ENCODE measurements around the gene MFSD2A. TPM values are rescaled to one million over a fixed set of nuclear protein-coding genes. Genes with fewer than 3 reads are reported as not detected.
"Not testable (repeated sequence)": the region's sequence is repeated elsewhere in the genome, so short reads cannot be mapped to it uniquely, and the experiment has no call there.

MFSD2A gene
- total RNA-seq, 4 donors from 2014 or later, result 1.7 to 5.1 (median 4.1) TPM

DNA sequence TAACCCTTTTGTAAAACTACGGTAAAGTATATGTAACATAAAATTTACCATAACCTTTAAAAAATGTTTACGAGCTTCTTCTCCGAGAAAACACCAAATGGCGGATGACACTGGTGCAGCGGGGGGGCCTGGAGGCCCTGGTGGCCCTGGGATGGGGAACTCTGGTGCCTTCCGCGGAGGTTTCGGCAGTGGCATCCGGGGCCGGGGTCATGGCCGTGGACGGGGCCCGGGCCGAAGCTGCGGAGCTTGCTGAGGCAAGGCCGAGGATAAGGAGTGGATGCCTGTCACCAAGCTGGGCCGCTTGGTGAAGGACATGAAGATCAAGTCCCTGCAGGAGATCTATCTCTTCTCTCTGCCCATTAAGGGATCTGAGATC, 7.5 kb downstream of the MFSD2A start:
- no peak overlapping the region for H3K27ac ChIP-seq (replicated peaks in 1 of 4)
- no peak overlapping the region for H3K4me3 ChIP-seq
- no peaks in the 10 kb centered on the region for H3K36me3 ChIP-seq
- peaks cover 0 to 8% (median 3%) of the 10 kb centered on the region in 4 donors for H3K4me1 ChIP-seq
- WGBS, result 97% methylated on average over 10 of the region's 17 CpGs
- no peaks in the 10 kb centered on the region for H3K9me3 ChIP-seq
- intact Hi-C loops (cut with DNase I), result no loop called here
- peaks cover 0 to 14% (median 0%) of the 10 kb centered on the region in 4 donors for H3K27me3 ChIP-seq
- TF ChIP-seq POLR2AphosphoS5 (IDR thresholded peaks at IDR 0.05), result no peak
- TF ChIP-seq POLR2A (IDR thresholded peaks at IDR 0.05; ENCODE audit: low read depth), result no peak
- TF ChIP-seq EP300 (IDR thresholded peaks at IDR 0.05), result no peak
- TF ChIP-seq, protein P1, sequence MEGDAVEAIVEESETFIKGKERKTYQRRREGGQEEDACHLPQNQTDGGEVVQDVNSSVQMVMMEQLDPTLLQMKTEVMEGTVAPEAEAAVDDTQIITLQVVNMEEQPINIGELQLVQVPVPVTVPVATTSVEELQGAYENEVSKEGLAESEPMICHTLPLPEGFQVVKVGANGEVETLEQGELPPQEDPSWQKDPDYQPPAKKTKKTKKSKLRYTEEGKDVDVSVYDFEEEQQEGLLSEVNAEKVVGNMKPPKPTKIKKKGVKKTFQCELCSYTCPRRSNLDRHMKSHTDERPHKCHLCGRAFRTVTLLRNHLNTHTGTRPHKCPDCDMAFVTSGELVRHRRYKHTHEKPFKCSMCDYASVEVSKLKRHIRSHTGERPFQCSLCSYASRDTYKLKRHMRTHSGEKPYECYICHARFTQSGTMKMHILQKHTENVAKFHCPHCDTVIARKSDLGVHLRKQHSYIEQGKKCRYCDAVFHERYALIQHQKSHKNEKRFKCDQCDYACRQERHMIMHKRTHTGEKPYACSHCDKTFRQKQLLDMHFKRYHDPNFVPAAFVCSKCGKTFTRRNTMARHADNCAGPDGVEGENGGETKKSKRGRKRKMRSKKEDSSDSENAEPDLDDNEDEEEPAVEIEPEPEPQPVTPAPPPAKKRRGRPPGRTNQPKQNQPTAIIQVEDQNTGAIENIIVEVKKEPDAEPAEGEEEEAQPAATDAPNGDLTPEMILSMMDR (IDR thresholded peaks at IDR 0.05), result no peak
- no peak for DNase-seq (ENCODE audit: extremely low spot score)

DNA sequence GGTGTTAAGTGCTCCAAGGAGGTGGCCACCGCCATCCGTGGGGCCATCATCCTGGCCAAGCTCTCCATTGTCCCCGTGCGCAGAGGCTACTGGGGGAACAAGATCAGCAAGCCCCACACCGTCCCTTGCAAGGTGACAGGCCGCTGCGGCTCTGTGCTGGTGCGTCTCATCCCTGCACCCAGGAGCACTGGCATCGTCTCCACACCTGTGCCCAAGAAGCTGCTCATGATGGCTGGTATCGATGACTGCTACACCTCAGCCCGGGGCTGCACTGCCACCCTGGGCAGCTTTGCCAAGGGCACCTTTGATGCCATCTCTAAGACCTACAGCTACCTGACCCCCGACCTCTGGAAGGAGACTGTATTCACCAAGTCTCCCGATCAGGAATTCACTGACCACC, 8.0 kb downstream of the MFSD2A start:
- H3K36me3 ChIP-seq; H3K4me1 ChIP-seq; DNase-seq (ENCODE audit: extremely low spot score); H3K9me3 ChIP-seq; intact Hi-C loops (cut with DNase I); H3K4me3 ChIP-seq; H3K27ac ChIP-seq (replicated peaks in 1 of 4): not testable (repeated sequence)
- WGBS, result 83% methylated on average over 4 of the region's 13 CpGs
- H3K27me3 ChIP-seq, result peaks cover 0 to 14% (median 0%) of the 10 kb centered on the region in 4 donors

DNA sequence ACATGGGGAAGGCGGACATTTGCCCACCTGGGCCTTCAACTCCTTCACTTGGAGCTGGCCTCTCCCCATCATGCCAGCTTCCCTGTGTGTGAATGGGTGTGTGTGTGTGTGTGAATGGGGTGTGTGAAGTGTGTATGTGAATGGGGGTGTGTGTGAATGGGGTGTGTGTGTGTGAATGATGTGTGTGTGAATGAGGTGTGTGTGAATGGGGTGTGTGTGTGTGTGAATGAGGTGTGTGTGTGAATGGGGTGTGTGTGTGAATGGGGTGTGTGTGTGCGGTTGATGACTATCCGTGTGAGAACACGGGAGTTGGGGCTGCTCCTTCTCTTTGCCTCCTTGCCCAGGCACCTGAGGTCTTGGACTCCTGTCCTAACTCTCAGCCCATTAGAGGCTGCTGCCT, 9.6 kb downstream of the MFSD2A start:
- no peaks in the 10 kb centered on the region for H3K9me3 ChIP-seq
- peaks cover 0 to 8% (median 0%) of the 10 kb centered on the region in 4 donors for H3K4me1 ChIP-seq
- TF ChIP-seq EP300 (IDR thresholded peaks at IDR 0.05) (no peak), POLR2A (IDR thresholded peaks at IDR 0.05; ENCODE audit: low read depth) (no peak), POLR2AphosphoS5 (IDR thresholded peaks at IDR 0.05) (no peak)
- TF ChIP-seq, protein P1 (IDR thresholded peaks at IDR 0.05), result no peak
- H3K36me3 ChIP-seq, result no peaks in the 10 kb centered on the region
- intact Hi-C loops (cut with DNase I), result no loop called here
- no peak for DNase-seq (ENCODE audit: extremely low spot score)
- H3K27ac ChIP-seq (replicated peaks in 1 of 4), result no peak overlapping the region
- H3K27me3 ChIP-seq, result peaks cover 0 to 8% (median 0%) of the 10 kb centered on the region in 4 donors
- WGBS, result 88% methylated on average over 4 of the region's 4 CpGs
- H3K4me3 ChIP-seq, result no peak overlapping the region

DNA sequence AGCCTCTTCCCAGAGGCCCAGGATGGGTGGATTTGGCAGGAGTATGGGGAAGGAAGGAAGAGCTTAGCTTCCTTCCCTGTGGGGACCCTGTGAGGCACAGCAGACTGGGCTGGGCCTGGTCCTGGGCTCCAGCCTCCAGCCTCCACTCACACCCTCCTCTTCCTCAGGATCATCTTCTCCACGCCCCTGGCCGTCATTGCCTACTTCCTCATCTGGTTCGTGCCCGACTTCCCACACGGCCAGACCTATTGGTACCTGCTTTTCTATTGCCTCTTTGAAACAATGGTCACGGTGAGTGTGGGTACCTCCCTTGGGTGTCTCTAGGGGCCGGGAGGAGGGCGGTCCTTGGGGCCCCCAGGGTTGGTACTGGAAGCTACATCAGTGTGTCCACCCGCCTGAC, 10.1 kb downstream of the MFSD2A start:
- 83% methylated on average over 7 of the region's 9 CpGs for WGBS
- no peak for DNase-seq (ENCODE audit: extremely low spot score)

DNA sequence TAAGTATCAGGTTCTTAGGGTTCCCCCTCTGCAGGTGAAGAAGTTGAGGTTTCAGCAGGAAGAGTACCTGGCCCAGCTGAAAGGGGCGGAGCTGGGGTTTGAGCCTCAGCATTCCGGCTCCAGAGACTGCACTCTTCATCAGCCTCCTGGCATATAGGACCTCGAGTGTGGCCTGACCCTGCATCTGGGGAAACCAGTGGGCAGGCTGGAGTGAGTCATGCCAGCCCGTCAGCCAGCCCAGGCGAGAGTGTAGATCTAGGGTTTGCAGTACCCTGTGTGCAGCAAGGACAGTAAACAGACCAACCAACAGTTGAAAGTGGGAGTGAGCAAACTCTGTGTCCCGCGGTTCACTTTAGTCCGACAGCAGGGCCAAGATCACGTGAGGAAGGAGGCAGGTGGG, 14.1 kb downstream of the MFSD2A start:
- Histone ChIP-seq H3K4me3 (no peak overlapping the region), H3K4me1 (peaks cover 0 to 8% (median 1%) of the 10 kb centered on the region in 4 donors), H3K9me3 (no peaks in the 10 kb centered on the region), H3K27ac (replicated peaks in 1 of 4) (no peak overlapping the region), H3K27me3 (no peaks in the 10 kb centered on the region), H3K36me3 (no peaks in the 10 kb centered on the region)
- no peak for DNase-seq (ENCODE audit: extremely low spot score)
- TF ChIP-seq, protein P1 (IDR thresholded peaks at IDR 0.05), result no peak
- TF ChIP-seq POLR2A (IDR thresholded peaks at IDR 0.05; ENCODE audit: low read depth) (no peak), POLR2AphosphoS5 (IDR thresholded peaks at IDR 0.05) (no peak), EP300 (IDR thresholded peaks at IDR 0.05) (no peak)
- WGBS, result 91% methylated on average over 9 of the region's 9 CpGs
- intact Hi-C loops (cut with DNase I), result no loop called here

More for the DNA sequence above, 10.1 kb downstream of the MFSD2A start:
- Histone ChIP-seq H3K36me3 (no peaks in the 10 kb centered on the region), H3K4me1 (peaks cover 0 to 8% (median 0%) of the 10 kb centered on the region in 4 donors), H3K27me3 (peaks cover 0 to 3% (median 0%) of the 10 kb centered on the region in 4 donors), H3K27ac (replicated peaks in 1 of 4) (no peak overlapping the region), H3K4me3 (no peak overlapping the region), H3K9me3 (no peaks in the 10 kb centered on the region)
- intact Hi-C loops (cut with DNase I), result no loop called here
- TF ChIP-seq, protein P1 (IDR thresholded peaks at IDR 0.05), result no peak
- no peak for TF ChIP-seq EP300 (IDR thresholded peaks at IDR 0.05)
- TF ChIP-seq POLR2AphosphoS5 (IDR thresholded peaks at IDR 0.05), result no peak
- TF ChIP-seq POLR2A (IDR thresholded peaks at IDR 0.05; ENCODE audit: low read depth), result no peak

Measured in esophagus muscularis mucosa (tissue), 4 donors.